Urinary bladder (tissue), 4 donors: Measurements from ENCODE around the gene KIF26B. TPM values are rescaled to one million over a fixed set of nuclear protein-coding genes. Genes with fewer than 3 reads are reported as not detected.

Source experiments
- DNase-seq: peaks from one replicate; pipeline ENCODE4 v3.0.0-alpha.2; 2015; ENCODE audit errors: extremely low spot score
- H3K27ac ChIP-seq: one replicate; pipeline ENCODE4 v1.5.1; 2013; ENCODE audit warnings: low read depth, mild to moderate bottlenecking, moderate library complexity
- H3K36me3 ChIP-seq: one replicate; pipeline ENCODE4 v1.6.1; 2013; ENCODE audit warnings: mild to moderate bottlenecking, moderate library complexity; ENCODE audit not compliant: insufficient read depth
- H3K4me1 ChIP-seq: one replicate; pipeline ENCODE4 v1.6.1; 2013; ENCODE audit warnings: mild to moderate bottlenecking, moderate library complexity; ENCODE audit not compliant: insufficient read depth
- H3K4me3 ChIP-seq: one replicate; pipeline ENCODE4 v1.5.1; 2013; ENCODE audit warnings: low read depth, low read length
- WGBS: extraction: QIAGEN DNeasy Blood & Tissue Kit; methylation state at CpG from one replicate; pipeline ENCODE4 v1.1.7; 2013; 5-methylcytosine and 5-hydroxymethylcytosine counted together
- polyA plus RNA-seq: library from polyadenylated mRNA; stranded (reverse); fragments of 200-250 nt; gene quantifications from one replicate; pipeline ENCODE4 v1.2.3, GENCODE V29; 2013
- total RNA-seq: library from RNA; depleted of rRNA; stranded (reverse); fragments of >200 nt; gene quantifications from one replicate; pipeline ENCODE4 v1.2.3, GENCODE V29; 2014
- donor health status: healthy with polysubstance abuse.
- donor health status: healthy.

KIF26B gene
- total and polyA plus RNA-seq, 2 donors = 0.62 to 12.2 TPM

DNA sequence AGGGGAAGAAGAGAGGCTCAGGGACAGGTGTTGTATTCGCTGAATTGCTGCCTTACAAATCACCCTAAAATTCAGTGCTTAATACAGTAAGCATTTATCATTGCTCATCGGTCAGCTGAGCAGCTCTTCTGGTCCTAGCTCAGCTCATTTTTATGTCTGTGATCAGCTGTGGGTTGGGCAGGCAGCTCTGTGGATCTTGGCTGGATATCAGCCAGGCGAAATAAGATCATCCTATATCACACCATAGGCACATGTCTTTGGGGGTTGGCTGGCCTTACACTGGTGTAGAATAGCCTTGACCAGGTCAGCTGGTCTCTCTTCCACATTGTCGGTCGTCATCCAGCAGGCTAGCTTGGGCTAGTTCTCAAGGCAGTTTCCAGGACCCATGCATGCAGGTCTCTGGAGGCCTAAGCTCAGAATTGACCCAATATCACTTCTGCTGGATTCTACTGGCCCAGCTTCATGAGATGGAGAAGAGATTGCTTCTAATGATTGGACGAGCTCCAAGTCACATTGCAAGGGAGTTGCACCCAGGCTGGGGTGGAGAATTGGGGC lies 448.6 kb downstream of the KIF26B start:
- no peaks in the 10 kb centered on the region for H3K36me3 ChIP-seq
- WGBS = 82% methylated on average over 6 of the region's 6 CpGs
- no peaks in the 10 kb centered on the region for H3K4me1 ChIP-seq
- H3K27ac ChIP-seq = no peak overlapping the region
- no peak for DNase-seq
- H3K4me3 ChIP-seq = no peak overlapping the region

DNA sequence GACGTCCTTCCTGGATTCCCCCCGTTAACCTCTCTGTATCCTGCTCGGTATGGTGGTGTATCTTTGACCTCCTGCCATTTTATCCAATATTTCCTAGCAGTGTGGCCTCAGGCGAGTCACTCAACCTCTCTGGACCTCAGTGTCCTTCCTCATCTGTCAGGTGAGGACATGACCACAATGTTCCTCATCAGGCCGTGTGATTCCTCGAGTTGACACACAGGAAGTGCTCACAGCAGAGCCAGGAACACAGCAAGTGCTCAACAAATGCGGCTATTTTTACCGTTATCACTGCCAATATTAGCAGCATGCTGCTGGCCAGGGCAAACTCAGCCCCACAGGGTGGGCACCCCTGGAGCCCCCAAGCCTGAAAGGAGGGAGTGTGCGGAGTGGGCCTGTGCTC lies 450.2 kb downstream of the KIF26B start:
- Histone ChIP-seq H3K4me1 (no peaks in the 10 kb centered on the region), H3K27ac (no peak overlapping the region), H3K36me3 (no peaks in the 10 kb centered on the region), H3K4me3 (no peak overlapping the region)
- 77% methylated on average over 9 of the region's 9 CpGs for WGBS
- DNase-seq = no peak

DNA sequence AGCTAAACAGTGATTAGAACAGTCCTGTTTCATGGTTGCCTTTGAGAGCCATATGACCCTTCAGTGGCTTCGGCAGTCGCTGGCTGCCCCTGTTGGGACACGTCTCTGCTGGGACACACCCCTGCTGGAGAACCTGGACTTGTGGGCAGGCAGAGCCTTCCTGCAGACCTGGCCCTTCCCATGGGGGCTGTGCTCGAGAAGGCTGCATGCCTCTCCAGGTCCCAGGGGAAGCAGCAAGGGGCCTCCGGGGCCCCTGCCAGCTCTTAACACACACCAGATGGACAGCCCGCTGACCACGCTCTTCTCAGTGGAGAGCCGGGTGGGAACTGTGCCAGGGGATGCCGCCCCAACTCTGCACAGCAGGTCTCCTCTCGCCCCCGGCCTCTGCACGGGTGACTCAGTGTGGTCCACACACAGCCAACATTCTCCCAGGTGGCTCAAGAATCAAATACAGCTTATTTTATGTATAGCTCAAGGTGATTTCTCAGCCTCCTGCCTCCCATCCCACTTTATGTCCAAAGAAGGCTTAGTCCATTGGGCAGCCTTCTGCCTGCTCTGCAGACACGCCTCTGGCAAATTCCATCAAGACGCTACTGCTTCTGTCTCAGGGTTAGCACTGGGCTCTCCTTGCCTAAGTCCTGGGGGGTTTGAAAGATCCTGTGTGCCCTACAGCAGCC lies 450.8 kb downstream of the KIF26B start:
- Histone ChIP-seq H3K27ac (no peak overlapping the region), H3K36me3 (no peaks in the 10 kb centered on the region), H3K4me3 (no peak overlapping the region), H3K4me1 (no peaks in the 10 kb centered on the region)
- 34% methylated on average over 14 of the region's 14 CpGs for WGBS
- no peak for DNase-seq

- WGBS = 67% methylated on average over 16 of the region's 16 CpGs
- Histone ChIP-seq H3K4me1 (no peaks in the 10 kb centered on the region), H3K36me3 (no peaks in the 10 kb centered on the region), H3K27ac (no peak overlapping the region), H3K4me3 (no peak overlapping the region)
- DNase-seq = no peak
Measured at GRCh38 chr1:245606157-245606725, 451.5 kb downstream of the KIF26B start.

DNA sequence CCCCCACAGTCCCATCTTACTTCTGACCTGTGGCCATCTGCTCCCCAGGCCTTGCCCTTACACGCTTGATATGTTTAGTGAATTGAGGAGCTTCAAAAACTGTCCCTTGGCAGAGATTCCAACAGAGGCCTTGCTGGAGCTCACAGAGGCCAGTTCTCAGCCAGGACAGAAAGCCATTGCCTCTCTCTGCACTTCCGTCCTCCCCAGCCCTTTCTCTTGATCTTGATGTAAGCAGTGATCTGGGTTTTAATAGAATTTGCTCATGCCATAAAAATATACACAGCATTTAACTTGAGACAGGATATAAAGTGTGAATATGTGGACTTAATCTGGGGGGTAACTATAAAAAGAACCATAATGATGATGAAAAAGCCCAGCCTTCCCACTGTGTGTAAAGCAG lies 453.5 kb downstream of the KIF26B start:
- no peak for DNase-seq
- no peaks in the 10 kb centered on the region for H3K36me3 ChIP-seq
- H3K4me3 ChIP-seq = no peak overlapping the region
- 56% methylated on average over 2 of the region's 2 CpGs for WGBS
- H3K27ac ChIP-seq = no peak overlapping the region
- H3K4me1 ChIP-seq = no peaks in the 10 kb centered on the region

DNA sequence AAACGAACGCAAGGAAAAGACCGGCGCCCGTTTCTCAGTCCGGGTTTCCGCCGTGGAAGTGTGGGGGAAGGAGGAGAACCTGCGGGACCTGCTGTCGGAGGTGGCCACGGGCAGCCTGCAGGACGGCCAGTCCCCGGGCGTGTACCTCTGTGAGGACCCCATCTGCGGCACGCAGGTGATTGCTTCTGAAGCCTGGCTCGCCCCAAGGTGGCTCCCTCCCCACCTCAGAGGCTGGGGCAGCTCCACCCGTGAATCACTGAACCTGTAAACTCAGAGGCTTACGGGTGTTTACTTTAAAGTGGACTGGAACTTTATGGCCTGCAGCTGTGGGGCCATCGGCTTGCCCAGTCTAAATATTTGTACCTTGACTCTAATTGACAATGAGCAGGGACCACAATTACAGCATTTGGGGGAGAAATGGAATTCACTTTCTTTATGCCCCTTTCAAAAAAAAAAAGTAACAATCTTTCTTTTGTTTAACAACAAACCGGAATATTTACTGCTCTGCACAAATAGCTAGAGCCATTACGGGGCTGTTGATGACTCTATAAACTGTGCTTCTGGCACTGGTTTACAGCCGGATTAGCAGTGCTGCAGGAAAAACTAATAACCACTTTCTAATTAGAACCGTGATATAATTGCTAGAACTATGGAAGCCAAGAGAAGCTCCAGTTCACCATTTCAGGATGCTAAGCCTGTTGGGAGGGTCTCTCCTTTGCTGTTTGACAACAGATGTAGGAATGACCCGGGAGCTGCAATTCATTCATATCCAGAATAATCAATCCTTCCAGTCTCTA lies 454.8 kb downstream of the KIF26B start:
- 75% methylated on average over 25 of the region's 25 CpGs for WGBS
- Histone ChIP-seq H3K36me3 (no peaks in the 10 kb centered on the region), H3K4me3 (no peak overlapping the region), H3K4me1 (no peaks in the 10 kb centered on the region), H3K27ac (no peak overlapping the region)
- DNase-seq = no peak

DNA sequence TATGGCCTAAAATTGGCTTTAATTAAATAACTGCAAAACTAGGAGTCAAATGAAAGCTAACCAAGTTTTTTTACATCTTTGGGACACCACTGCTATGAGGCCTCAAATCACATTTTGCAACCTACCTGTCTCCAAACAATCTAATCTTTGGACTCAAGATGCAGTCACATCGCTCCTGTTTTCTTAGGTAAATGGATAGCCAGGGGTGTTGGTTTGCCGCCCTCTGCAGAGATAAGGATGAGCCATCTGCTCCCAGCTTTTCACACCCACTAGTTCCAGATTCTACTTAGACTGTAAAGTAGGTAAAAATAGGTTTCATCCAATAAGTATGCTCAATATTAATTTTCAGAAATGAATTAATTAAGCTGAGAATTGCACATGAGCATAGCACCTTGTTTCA lies 456.5 kb downstream of the KIF26B start:
- Histone ChIP-seq H3K4me3 (no peak overlapping the region), H3K4me1 (no peaks in the 10 kb centered on the region), H3K27ac (no peak overlapping the region), H3K36me3 (no peaks in the 10 kb centered on the region)
- no peak for DNase-seq
- WGBS = 97% methylated on average over 2 of the region's 2 CpGs

DNA sequence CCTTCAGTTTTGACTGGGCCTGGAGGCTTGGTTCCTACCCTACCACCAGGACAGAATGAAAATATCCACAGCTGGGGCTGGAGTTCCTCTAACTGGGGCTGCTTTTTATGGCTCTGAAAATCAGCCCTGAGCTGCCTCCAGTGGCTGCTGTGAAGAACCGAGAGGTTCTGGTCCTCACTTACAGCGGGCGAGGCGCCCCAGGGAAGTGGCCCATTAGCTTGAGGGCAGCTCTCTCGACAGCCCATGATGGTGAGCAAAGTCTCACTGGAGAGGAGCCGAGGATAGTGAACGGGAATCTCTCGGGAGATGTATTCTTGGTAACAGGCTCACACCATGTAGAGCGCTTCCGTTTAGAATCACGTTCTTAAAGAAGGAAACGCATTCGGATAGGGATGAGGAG lies 459.7 kb downstream of the KIF26B start:
- H3K36me3 ChIP-seq = no peaks in the 10 kb centered on the region
- no peak for DNase-seq
- H3K4me3 ChIP-seq = no peak overlapping the region
- no peaks in the 10 kb centered on the region for H3K4me1 ChIP-seq
- H3K27ac ChIP-seq = no peak overlapping the region
- 85% methylated on average over 13 of the region's 13 CpGs for WGBS

DNA sequence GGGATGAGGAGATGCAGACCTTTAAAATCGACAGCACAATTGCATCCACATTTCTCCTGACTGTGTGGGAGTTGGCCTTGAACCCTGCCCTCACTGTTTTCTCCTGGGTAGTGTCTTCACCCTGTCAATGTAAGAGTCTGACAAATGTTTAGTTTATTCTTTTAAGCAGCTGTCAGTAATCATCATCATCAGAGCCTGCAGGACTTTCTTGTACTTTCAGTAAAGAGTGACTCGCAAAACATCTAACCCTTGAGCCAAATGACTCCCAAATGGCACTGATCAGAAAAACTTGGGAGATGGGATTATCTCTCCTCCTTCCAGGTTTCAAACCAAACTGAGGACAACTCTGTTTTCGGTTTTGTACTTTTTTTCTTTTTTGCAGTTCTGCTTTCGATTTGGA lies 460.2 kb downstream of the KIF26B start:
- H3K36me3 ChIP-seq = no peaks in the 10 kb centered on the region
- WGBS = 71% methylated on average over 4 of the region's 4 CpGs
- no peak overlapping the region for H3K4me3 ChIP-seq
- H3K4me1 ChIP-seq = no peaks in the 10 kb centered on the region
- H3K27ac ChIP-seq = no peak overlapping the region
- no peak for DNase-seq

DNA sequence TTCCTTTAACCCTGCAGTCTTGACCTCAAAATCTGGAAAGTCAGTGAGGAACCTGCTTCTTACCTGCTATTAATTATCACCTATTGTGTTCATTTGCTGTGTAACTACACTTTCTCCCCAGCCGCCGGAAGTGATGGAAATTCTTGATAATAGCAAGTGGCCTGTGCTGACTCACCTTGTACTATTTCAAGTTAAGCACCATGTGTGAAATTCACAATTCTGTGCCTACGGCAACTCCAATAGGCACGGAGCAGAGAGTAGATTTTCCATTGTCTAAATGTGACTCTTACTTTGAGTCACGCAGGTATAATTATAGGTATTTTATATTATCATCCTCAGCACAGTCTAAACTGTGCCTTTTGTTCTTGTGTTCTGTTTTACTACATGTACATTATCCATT lies 466.8 kb downstream of the KIF26B start:
- DNase-seq = no peak
- 84% methylated on average over 5 of the region's 5 CpGs for WGBS
- no peak overlapping the region for H3K4me3 ChIP-seq
- no peaks in the 10 kb centered on the region for H3K4me1 ChIP-seq
- no peaks in the 10 kb centered on the region for H3K36me3 ChIP-seq
- H3K27ac ChIP-seq = no peak overlapping the region

GRCh38 chr1:245622332-245623014 lies 467.7 kb downstream of the KIF26B start:
- WGBS = 88% methylated on average over 18 of the region's 18 CpGs
- no peak for DNase-seq

GRCh38 chr1:245641384-245641783 lies 486.6 kb downstream of the KIF26B start:
- 94% methylated on average over 1 of the region's 1 CpG for WGBS
- Histone ChIP-seq H3K36me3 (no peaks in the 10 kb centered on the region), H3K4me3 (no peak overlapping the region)

More at GRCh38 chr1:245622332-245623014, 467.7 kb downstream of the KIF26B start:
- Histone ChIP-seq H3K4me1 (no peaks in the 10 kb centered on the region), H3K27ac (no peak overlapping the region), H3K4me3 (no peak overlapping the region), H3K36me3 (no peaks in the 10 kb centered on the region)

GRCh38 chr1:245645406-245645805 lies 490.6 kb downstream of the KIF26B start:
- Histone ChIP-seq H3K36me3 (no peaks in the 10 kb centered on the region), H3K27ac (no peak overlapping the region), H3K4me3 (no peak overlapping the region), H3K4me1 (no peaks in the 10 kb centered on the region)
- WGBS = 82% methylated on average over 4 of the region's 4 CpGs
- no peak for DNase-seq

More at GRCh38 chr1:245641384-245641783, 486.6 kb downstream of the KIF26B start:
- DNase-seq = no peak
- no peak overlapping the region for H3K27ac ChIP-seq
- no peaks in the 10 kb centered on the region for H3K4me1 ChIP-seq
